NCI-H69 (cell line): ENCODE data around the gene PLAC8L1.
A peak's percentile ranks its signal among the peaks of the same experiment; 100 is the strongest.
"Not testable (repeated sequence)": the region's sequence is repeated elsewhere in the genome, so short reads cannot be mapped to it uniquely, and the experiment has no call there.

ENCODE experiments used
- DNase-seq: peaks from one replicate; lab custom pipeline; 2025; lab: John Stamatoyannopoulos, UW

The PLAC8L1 gene

GRCh38 chr5:146105477-146105876 is at the start of gene PLAC8L1:
Gene PLAC8L1 (minus strand): TSS chr5:146105577. CDS start chr5:146104311, 1,266 bp downstream.
- no peak for DNase-seq

GRCh38 chr5:146151970-146152369 is 46.6 kb upstream of the PLAC8L1 start:
- no peak for DNase-seq

- DNase-seq: no peak
These were observed 32.6 kb upstream of the PLAC8L1 start for GRCh38 chr5:146137967-146138403.

DNA sequence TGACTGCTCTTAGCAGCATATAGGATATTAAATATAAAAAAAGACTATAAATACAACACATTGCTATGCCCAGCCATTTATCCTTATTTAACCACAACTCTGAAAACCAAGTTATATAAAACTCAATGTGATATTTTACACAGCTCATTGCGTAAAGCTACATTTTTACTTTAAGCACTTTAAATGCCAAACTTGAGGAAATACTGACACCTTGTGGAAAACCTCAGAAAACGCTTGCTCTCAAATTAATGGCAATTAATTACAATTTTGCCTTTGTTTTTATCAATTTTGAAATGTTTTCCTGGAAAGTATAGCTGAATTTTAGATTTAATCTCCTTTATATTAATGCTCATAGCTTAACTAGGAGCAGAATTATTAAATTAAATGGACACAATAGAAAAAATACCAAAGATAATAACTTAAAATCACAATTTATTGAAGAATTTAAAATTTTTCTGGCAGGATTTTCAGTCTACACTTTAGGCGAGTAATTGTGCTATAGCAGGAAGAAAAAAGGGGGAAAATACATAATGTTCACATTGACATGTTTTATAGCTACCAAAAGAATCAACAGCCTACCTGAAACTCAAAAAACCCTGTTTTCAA is 25.2 kb upstream of the PLAC8L1 start:
- DNase-seq: peak; percentile 56

DNA sequence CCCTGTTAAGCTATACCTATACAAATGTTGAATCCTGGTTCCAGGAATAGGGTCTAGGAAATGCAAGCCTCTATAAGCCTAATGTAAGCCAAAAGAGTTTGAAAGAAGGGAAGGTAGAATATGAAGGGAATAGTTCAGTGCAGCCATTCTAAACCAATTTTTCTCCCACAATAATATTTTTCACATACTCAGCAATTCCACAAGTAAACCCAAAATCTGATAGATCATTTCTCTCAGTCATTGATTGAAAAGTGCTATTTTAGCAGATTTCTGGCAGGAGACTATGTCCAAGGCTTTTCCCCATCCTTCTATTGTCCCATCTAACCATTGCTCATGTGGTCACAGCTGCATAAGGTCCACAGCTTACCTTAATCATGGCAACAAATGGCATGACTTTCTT is 20.7 kb upstream of the PLAC8L1 start:
- DNase-seq: no peak

DNA sequence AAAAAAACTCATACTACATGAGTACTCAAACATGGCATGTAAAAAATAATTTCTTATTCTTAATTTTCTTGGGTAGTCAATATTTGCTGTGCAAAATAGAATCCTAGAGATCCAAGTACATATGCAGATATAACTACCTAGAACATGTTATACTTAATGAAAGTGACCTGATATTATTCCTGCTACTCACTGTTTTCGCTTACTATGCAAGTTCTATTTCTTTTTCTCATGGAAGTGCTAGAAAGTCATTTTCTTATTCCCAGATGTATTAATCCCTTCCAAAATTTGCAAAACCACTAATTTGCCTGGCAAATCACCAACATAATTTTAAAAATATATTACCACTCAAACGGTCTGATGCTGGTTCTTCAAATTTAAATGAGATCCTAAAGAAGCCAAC is 19.2 kb upstream of the PLAC8L1 start:
- no peak for DNase-seq

DNA sequence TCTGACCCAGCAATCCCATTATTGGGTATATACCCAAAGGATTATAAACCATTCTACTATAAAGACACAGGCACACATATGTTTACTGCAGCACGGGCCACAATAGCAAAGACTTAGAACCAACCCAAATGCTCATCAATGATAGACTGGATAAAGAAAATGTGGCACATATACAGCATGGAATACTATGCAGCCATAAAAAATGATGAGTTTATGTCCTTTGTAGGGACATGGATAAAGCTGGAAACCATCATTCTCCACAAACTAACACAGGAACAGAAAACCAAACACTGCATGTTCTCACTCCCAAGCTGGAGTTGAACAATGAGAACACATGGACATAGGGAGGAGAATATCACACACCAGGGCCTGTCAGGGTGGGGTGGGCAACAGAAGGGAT is 16.1 kb upstream of the PLAC8L1 start:
- DNase-seq: not testable (repeated sequence)

DNA sequence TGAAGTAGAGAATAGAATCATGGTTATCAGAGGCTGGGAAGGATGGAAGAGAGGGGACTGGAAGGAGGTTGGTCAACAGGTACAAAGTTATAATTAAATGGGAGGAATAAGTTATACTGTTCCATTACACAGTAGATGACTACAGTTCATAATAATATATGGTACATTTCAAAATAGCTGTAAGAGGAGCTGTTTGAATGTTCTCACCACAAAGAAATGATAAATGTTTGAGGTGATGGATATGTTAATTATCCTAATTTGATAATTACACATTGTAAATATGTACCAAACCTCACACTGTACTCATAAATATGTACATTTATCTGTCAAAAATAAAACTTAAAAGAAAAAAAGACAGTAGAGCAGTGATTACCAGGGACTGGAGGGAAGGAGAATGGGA is 12.9 kb upstream of the PLAC8L1 start:
- peak; percentile 78 for DNase-seq

GRCh38 chr5:146117216-146117615 is 11.8 kb upstream of the PLAC8L1 start:
- not testable (repeated sequence) for DNase-seq

DNA sequence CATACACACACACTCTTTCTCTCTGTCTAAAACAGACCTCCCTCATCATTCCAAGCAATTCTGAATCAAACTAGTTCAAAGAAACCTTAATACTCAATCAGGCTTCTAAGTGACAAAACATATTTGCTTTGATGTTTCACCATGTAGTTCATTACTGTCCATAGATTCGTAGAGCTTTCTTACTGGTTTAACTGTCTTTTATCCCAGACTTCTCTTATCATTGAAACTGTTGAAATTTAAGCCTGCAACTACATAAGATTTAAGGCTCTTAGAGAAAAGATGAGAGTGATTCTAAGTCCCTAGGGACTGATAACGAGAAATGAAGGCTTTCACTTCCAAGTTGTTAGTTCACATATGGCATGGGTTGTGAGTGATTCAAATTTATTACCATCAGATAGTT is 11.0 kb upstream of the PLAC8L1 start:
- DNase-seq: no peak

- DNase-seq: no peak
These were observed 7.1 kb upstream of the PLAC8L1 start for GRCh38 chr5:146112476-146112875.

DNA sequence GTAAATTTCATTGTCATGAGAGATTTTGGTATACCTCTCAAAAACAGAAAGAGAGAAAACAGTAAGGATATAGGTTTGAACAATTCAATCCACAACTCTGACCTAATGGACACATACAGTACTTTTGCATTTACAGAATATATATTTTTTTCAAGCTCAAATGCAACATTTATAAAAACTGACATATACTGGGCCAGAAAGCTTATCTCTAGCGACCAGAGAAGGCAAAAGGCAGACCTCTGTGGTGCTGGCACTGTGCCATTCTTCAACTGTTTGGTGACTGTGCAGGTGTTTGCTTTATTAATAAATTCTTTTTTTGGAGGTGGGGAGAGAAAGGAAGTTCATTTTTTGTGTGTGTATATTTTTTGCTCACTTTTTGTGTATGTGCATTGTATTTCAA is 6.0 kb upstream of the PLAC8L1 start:
- peak; percentile 22 for DNase-seq

GRCh38 chr5:146109379-146109778 is 4.0 kb upstream of the PLAC8L1 start:
- no peak for DNase-seq

DNA sequence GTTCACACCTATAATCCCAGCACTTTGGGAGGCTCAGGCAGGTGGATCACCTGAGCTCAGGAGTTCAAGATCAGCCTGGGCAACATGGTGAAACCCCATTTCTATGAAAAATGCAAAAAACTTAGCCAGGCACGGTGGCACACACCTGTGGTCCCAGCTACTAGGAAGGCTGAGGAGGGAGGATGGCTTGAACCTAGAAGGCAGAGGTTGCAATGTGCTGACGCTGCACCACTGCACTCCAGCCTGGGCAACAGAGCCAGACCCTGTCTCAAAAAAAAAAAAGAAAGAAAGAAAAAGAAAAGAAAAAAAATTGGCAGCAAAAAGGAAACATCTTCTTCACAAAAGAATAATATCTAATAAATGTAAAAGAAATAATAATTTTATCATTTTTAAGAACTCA is 3.5 kb upstream of the PLAC8L1 start:
- DNase-seq: not testable (repeated sequence)

- DNase-seq: no peak
These were observed 2.5 kb upstream of the PLAC8L1 start for GRCh38 chr5:146107901-146108300.

DNA sequence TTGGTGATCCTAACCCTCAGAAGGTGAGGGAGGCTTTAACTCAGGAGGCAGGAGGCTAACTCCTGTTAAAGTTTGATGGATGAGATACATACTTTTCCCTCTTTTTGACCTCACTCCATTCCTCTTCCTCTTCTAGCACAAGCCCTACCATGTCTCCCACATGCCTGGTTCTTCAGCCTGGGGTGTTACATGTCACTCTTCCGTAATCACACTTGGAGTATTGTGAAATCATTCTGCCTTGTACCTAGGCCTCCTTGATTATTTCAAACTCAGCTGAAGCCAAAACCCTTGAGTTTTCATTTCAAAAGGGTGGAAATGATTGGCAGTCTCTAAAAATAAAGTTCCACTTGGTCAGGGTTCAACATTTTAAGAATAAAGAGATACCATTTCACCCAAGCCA is 1.8 kb downstream of the PLAC8L1 start:
- no peak for DNase-seq

- DNase-seq: no peak
These were observed 3.7 kb downstream of the PLAC8L1 start for GRCh38 chr5:146101646-146102045.

- DNase-seq: no peak
These were observed 7.3 kb downstream of the PLAC8L1 start for GRCh38 chr5:146098047-146098446.

DNA sequence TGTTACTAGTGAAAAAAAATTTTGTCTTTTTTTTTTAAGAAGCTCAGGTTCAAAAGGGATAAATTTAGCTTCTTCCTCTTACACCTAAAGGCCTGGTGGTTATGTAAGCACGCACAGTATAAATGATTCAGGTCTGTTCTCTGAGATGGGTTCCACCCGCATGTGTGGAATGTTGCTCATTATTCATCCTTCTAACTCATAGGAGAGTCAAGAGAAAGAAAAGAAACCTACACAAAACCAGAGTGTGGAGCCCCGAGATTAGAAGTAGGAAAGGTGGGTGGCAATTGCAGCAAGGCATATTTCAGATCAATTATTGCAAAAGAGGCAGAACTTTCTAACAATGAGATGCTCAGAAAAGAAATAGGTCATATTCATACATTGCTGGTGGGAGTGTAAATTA is 13.5 kb downstream of the PLAC8L1 start:
- DNase-seq: no peak

DNA sequence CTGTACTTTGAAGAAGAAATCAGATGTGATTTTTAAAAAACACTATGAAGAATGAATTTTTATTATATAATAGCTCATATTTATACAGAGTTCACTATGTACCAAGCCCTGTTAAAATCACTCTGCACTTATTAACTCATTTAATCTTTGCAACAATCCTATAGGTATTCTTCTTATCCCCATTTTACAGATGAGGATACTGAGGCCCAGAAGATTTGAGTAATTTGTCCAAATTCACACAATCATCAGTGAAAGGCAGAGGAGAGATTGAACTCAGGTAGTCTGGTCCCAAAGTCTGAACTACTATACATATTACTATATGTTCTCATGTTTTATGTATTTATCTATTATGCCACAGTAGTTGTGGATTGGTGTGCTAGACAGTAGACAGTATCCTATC is 16.1 kb downstream of the PLAC8L1 start:
- DNase-seq: no peak

- no peak for DNase-seq
These were observed 17.3 kb downstream of the PLAC8L1 start for GRCh38 chr5:146088098-146088497.

DNA sequence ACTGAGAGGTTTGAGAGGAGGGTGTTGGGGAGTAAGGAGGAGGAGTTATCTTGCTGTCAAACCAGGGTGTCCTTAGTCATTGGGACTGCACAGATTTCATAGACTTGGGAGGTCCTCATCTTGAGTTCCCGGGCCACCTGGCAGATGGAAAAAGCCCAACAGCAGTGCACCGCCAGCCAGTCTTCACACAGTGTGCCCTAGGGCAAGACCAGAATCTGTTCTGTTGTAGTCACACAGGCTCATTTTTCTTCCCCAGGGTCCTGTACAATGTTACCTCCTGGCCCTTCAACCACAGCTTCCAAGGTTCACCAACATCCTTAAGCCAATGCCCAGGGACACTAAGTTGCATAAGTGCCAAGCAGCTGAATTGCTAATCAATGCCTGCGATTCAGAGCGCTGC is 21.0 kb downstream of the PLAC8L1 start:
- DNase-seq: peak; percentile 45

- no peak for DNase-seq
These were observed 22.6 kb downstream of the PLAC8L1 start for GRCh38 chr5:146082798-146083197.

DNA sequence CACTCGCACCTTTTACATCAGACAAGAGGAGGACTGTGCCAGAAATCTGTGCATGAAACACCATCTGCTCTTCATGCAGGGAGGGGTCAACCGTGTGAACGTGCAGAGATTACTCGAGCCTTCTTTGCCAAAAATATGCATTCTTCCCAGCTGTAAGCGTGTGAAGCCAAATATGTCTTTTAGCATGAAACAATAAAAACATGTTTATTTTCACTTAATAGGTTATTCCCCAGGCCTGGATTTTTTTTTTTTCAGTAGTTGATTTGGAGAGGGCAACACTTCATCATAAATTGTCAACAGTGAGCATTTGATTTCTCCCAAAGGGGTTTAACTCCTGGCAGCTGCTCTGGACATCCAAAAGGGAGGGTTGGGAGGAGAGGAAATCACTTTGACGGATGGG is 23.8 kb downstream of the PLAC8L1 start:
- DNase-seq: peak; percentile 88
